H1 (cell line): ENCODE results near the gene MOGAT2. TPM values are rescaled to one million over a fixed set of nuclear protein-coding genes. Genes with fewer than 3 reads are reported as not detected.
"Not testable (repeated sequence)": the region's sequence is repeated elsewhere in the genome, so short reads cannot be mapped to it uniquely, and the experiment has no call there.

Source experiments
- CTCF ChIA-PET: fragments of 300-600 bp; sonication (Branson Sonifier 250); formaldehyde crosslinking; loops from one replicate; lab custom pipeline; 2021; ENCODE audit not compliant: partially characterized antibody; lab: Charles Lee
- POLR2A ChIA-PET: fragments of 300-600 bp; sonication (Branson Sonifier 250); formaldehyde crosslinking; loops from one replicate; lab custom pipeline; 2021; ENCODE audit warnings: inconsistent platforms; ENCODE audit not compliant: partially characterized antibody; lab: Charles Lee
- DNase-seq, 2 experiments: peaks; one replicate each; pipeline versions ENCODE4 v3.0.0 to v3.0.0-alpha.2; 2010 to 2022; ENCODE audit warnings: low spot score in 2 of 2, low read depth in 1 of 2, mixed read lengths in 1 of 2
- FAIRE-seq: peaks from 2 replicates; lab custom pipeline; 2011; peaks lifted over from hg19 to GRCh38; lab: Jason Lieb, UNC
- H2AFZ ChIP-seq: 2 replicates; pipeline ENCODE4 v1.8.1; 2012; ENCODE audit warnings: low read length, inconsistent platforms
- H2AK5ac ChIP-seq: 2 replicates; pipeline ENCODE4 v1.6.1; 2013; ENCODE audit warnings: low read depth, low read length
- H2BK120ac ChIP-seq: replicated peaks from 2 replicates; pipeline ENCODE3; 2013; ENCODE audit warnings: low read depth, low read length, inconsistent platforms
- H2BK12ac ChIP-seq: 2 replicates; pipeline ENCODE4 v1.6.1; 2013; ENCODE audit warnings: low read depth, low read length
- H2BK15ac ChIP-seq: 2 replicates; pipeline ENCODE4 v1.6.1; 2013; ENCODE audit warnings: low read length
- H2BK20ac ChIP-seq: 2 replicates; pipeline ENCODE4 v1.6.1; 2013; ENCODE audit warnings: low read length
- H2BK5ac ChIP-seq: 2 replicates; pipeline ENCODE4 v1.6.1; 2013; ENCODE audit warnings: low read depth, low read length
- H3K14ac ChIP-seq: 2 replicates; pipeline ENCODE4 v1.6.1; 2013; ENCODE audit warnings: inconsistent platforms; ENCODE audit not compliant: insufficient read length
- H3K18ac ChIP-seq: 2 replicates; pipeline ENCODE4 v1.6.1; 2013; ENCODE audit warnings: low read length; ENCODE audit errors: extremely low read depth
- H3K23ac ChIP-seq: 2 replicates; pipeline ENCODE4 v1.6.1; 2013; ENCODE audit warnings: inconsistent platforms; ENCODE audit not compliant: insufficient read length
- H3K23me2 ChIP-seq: 2 replicates; pipeline ENCODE4 v1.6.1; 2013; ENCODE audit warnings: low read depth, low read length
- H3K27ac ChIP-seq: 2 replicates; pipeline ENCODE4 v1.6.1; 2011; ENCODE audit warnings: low read depth, low read length, inconsistent platforms
- H3K27me3 ChIP-seq, 4 experiments: replicated peaks in 1 of 4; 1 replicate in 1 of 4; 2 replicates in 3 of 4; pipeline versions ENCODE4 v1.6.1 to v1.8.1; 2011 to 2013; ENCODE audit warnings: low read length in 3 of 4, mild to moderate bottlenecking in 3 of 4, inconsistent platforms in 2 of 4, mixed read lengths in 2 of 4, moderate library complexity in 1 of 4; ENCODE audit not compliant: control insufficient read depth in 3 of 4, insufficient read depth in 3 of 4; ENCODE audit errors: extremely low read depth in 1 of 4
- H3K36me3 ChIP-seq, 4 experiments: 2 replicates each; pipeline versions ENCODE4 v1.6.1 to v1.8.1; 2011 to 2013; ENCODE audit warnings: mild to moderate bottlenecking in 4 of 4, low read length in 3 of 4, moderate library complexity in 2 of 4, control low read depth in 1 of 4, inconsistent platforms in 1 of 4; ENCODE audit not compliant: insufficient read depth in 4 of 4, control insufficient read depth in 2 of 4
- H3K4ac ChIP-seq: replicated peaks from 2 replicates; pipeline ENCODE3; 2013; ENCODE audit warnings: low read length, low read depth, mixed read lengths, inconsistent platforms; ENCODE audit not compliant: insufficient read length
- H3K4me1 ChIP-seq, 4 experiments: replicated peaks in 1 of 4; 1 replicate in 1 of 4; 2 replicates in 3 of 4; pipeline versions ENCODE4 v1.6.1 to v1.8.1; 2011 to 2013; ENCODE audit warnings: low read length in 3 of 4, inconsistent platforms in 2 of 4, mixed read lengths in 1 of 4; ENCODE audit not compliant: insufficient read depth in 4 of 4, control insufficient read depth in 3 of 4
- H3K4me2 ChIP-seq, 2 experiments: 2 replicates each; pipeline versions ENCODE4 v1.6.1 to v1.8.1; 2011 to 2013; ENCODE audit warnings: low read depth in 2 of 2, low read length in 2 of 2, control low read depth in 1 of 2, inconsistent platforms in 1 of 2, mild to moderate bottlenecking in 1 of 2; ENCODE audit not compliant: insufficient read depth in 1 of 2
- H3K4me3 ChIP-seq, 4 experiments: fragments of 200-600, 300-600 bp in 1 of 4; sonication (generic), shearing (Covaris generic), sonication (Bioruptor Twin) in 1 of 4; 2 replicates each; pipeline versions ENCODE4 v1.5.1 to v1.8.1; 2011 to 2016; ENCODE audit warnings: low read length in 4 of 4, low read depth in 3 of 4, control low read depth in 2 of 4, inconsistent platforms in 2 of 4, mild to moderate bottlenecking in 2 of 4, mixed read lengths in 1 of 4, moderate library complexity in 1 of 4; ENCODE audit not compliant: insufficient read depth in 2 of 4; ENCODE audit errors: extremely low read depth in 1 of 4
- H3K56ac ChIP-seq: replicated peaks from 2 replicates; pipeline ENCODE3; 2013; ENCODE audit warnings: low read depth, mild to moderate bottlenecking, mixed read lengths, low read length, inconsistent platforms; ENCODE audit not compliant: insufficient read length
- H3K79me1 ChIP-seq: 2 replicates; pipeline ENCODE4 v1.6.1; 2013; ENCODE audit warnings: low read depth, low read length, control low read depth
- H3K79me2 ChIP-seq, 2 experiments: 2 replicates each; pipeline versions ENCODE4 v1.6.1 to v1.8.1; 2012 to 2013; ENCODE audit warnings: low read length in 2 of 2, mild to moderate bottlenecking in 2 of 2, inconsistent platforms in 1 of 2; ENCODE audit not compliant: insufficient read depth in 2 of 2, control insufficient read depth in 1 of 2
- H3K9ac ChIP-seq, 4 experiments: replicated peaks in 1 of 4; 1 replicate in 1 of 4; 2 replicates in 3 of 4; pipeline versions ENCODE4 v1.6.1 to v1.8.1; 2011 to 2013; ENCODE audit warnings: low read depth in 3 of 4, low read length in 3 of 4, control low read depth in 2 of 4, mild to moderate bottlenecking in 2 of 4, moderate library complexity in 2 of 4, inconsistent platforms in 1 of 4; ENCODE audit errors: extremely low read depth in 1 of 4
- H3K9me3 ChIP-seq, 2 experiments: 2 replicates each; pipeline versions ENCODE4 v1.6.1 to v1.8.1; 2012 to 2013; ENCODE audit warnings: mild to moderate bottlenecking in 2 of 2, moderate library complexity in 2 of 2, control low read depth in 1 of 2, inconsistent platforms in 1 of 2, low read depth in 1 of 2, low read length in 1 of 2, mixed read lengths in 1 of 2; ENCODE audit not compliant: insufficient read depth in 2 of 2
- H4K20me1 ChIP-seq, 2 experiments: replicated peaks in 1 of 2; 2 replicates each; pipeline versions ENCODE3 to v1.8.1; 2011 to 2013; ENCODE audit warnings: inconsistent platforms in 2 of 2, low read length in 2 of 2, mild to moderate bottlenecking in 1 of 2; ENCODE audit not compliant: insufficient read depth in 2 of 2, control insufficient read depth in 1 of 2
- H4K5ac ChIP-seq: 2 replicates; pipeline ENCODE4 v1.6.1; 2013; ENCODE audit warnings: low read length, low read depth, mixed read lengths, inconsistent platforms; ENCODE audit not compliant: insufficient read length
- H4K8ac ChIP-seq: 2 replicates; pipeline ENCODE4 v1.8.0; 2013; ENCODE audit warnings: mild to moderate bottlenecking, moderate library complexity, low read length, inconsistent platforms; ENCODE audit not compliant: insufficient read depth; ENCODE audit errors: extremely low read depth
- H4K91ac ChIP-seq: replicated peaks from 2 replicates; pipeline ENCODE3; 2013; ENCODE audit warnings: low read length, mixed read lengths, inconsistent platforms; ENCODE audit not compliant: insufficient read length
- RNF2 ChIP-seq: fragments of 200-900, 300-1000 bp; sonication (generic); IDR thresholded peaks from 2 replicates; pipeline ENCODE4 v1.7.1; 2016; ENCODE audit warnings: borderline replicate concordance, low read depth, mild to moderate bottlenecking, antibody characterized with exemption, low read length; ENCODE audit not compliant: poor library complexity, severe bottlenecking; ENCODE audit errors: missing control alignments
- SIN3A ChIP-seq, 2 experiments: IDR thresholded peaks in 1 of 2; conservative IDR thresholded peaks in 1 of 2; 2 replicates each; pipeline ENCODE4 v1.6.1; 2011 to 2012; ENCODE audit warnings: low read length in 2 of 2, improper control_type of control experiment in 1 of 2, low read depth in 1 of 2, mild to moderate bottlenecking in 1 of 2
- WGBS, 2 experiments: shearing (Covaris generic) in 1 of 2; methylation state at CpG; one replicate each; pipeline versions ENCODE4 v1.1.6 to v1.1.7; 2013 to 2015; ENCODE audit warnings: low lambda C conversion rate in 2 of 2, mixed read lengths in 2 of 2, inconsistent platforms in 1 of 2, low coverage in 1 of 2, missing lambda C conversion rate in 1 of 2; ENCODE audit not compliant: insufficient replicate concordance in 2 of 2, insufficient coverage in 1 of 2, insufficient read length in 1 of 2; ENCODE audit errors: extremely low coverage in 1 of 2, missing lambda C conversion rate in 1 of 2; 5-methylcytosine and 5-hydroxymethylcytosine counted together
- polyA plus RNA-seq, 7 experiments: library from polyadenylated mRNA; depleted of rRNA in 3 of 7; stranded (reverse) in 5 of 7; unstranded in 2 of 7; fragments of >200 nt in 5 of 7; fragments of 200-250 nt in 2 of 7; gene quantifications; 1 replicate in 5 of 7; 2 replicates in 1 of 7; 4 replicates in 1 of 7; pipeline versions ENCODE4 v1.2.1 to v1.2.3, GENCODE V29; 2011 to 2013; ENCODE audit warnings: missing spikeins in 2 of 7, mixed read lengths in 2 of 7
- total RNA-seq: library from RNA; stranded (reverse); fragmentation: NEBNext Ultra II Directional; extraction: Animal tissue kit (Norgen Biotek cat#: 25700); gene quantifications from 2 replicates; pipeline ENCODE4 v1.2.1, GENCODE V29; 2021

MOGAT2 gene
- total and polyA plus RNA-seq, 2 of the 8 experiments (the other 6 are each of a cell fraction or from before 2014, with no cell fraction given), result not detected

- TF ChIP-seq RNF2 (no peak), SIN3A (conservative IDR thresholded peaks at IDR 0.05 in 1 of 2, IDR thresholded peaks at IDR 0.05 in 1 of 2; ENCODE audit: low read depth in 1 of 2, low read length in 2 of 2) (no peak)
Measured at GRCh38 chr11:75679566-75679965, 38.1 kb upstream of the MOGAT2 start (continued).

- H3K23me2 ChIP-seq, H3K4ac ChIP-seq, H3K56ac ChIP-seq, H4K5ac ChIP-seq, POLR2A ChIA-PET, H3K9ac ChIP-seq, H2AFZ ChIP-seq, H3K4me1 ChIP-seq, H3K27ac ChIP-seq, H4K91ac ChIP-seq, H2BK5ac ChIP-seq, H3K9me3 ChIP-seq, H3K79me1 ChIP-seq, H2BK12ac ChIP-seq, H3K36me3 ChIP-seq, H3K14ac ChIP-seq, H2BK20ac ChIP-seq, H3K23ac ChIP-seq, H2AK5ac ChIP-seq, DNase-seq, H3K79me2 ChIP-seq, H4K8ac ChIP-seq, H2BK120ac ChIP-seq, H2BK15ac ChIP-seq, H3K27me3 ChIP-seq, H3K4me2 ChIP-seq, FAIRE-seq, H3K4me3 ChIP-seq, H4K20me1 ChIP-seq, H3K18ac ChIP-seq: not testable (repeated sequence)
- 82% methylated on average over 1 of the region's 1 CpG; no CpG with 5 or more reads in 1 of the 2 experiments for WGBS, 2 experiments
- CTCF ChIA-PET, result interaction anchor here (0.7 to 1.4 kb wide), 3 partner anchors 22 to 442 kb away, joined by 3 read pairs; no protein-coding TSS in a partner anchor
Measured at GRCh38 chr11:75683856-75684255, 33.8 kb upstream of the MOGAT2 start.
